Cerebellar cortex (tissue), 1 donor: ENCODE results near the gene KCNQ1.
"Not testable (repeated sequence)": the region's sequence is repeated elsewhere in the genome, so short reads cannot be mapped to it uniquely, and the experiment has no call there.

Experiments
- DNase-seq: peaks from one replicate; pipeline ENCODE4 v3.0.0-alpha.2; 2015; ENCODE audit warnings: low spot score

The KCNQ1 gene

GRCh38 chr11:2592559-2593392 lies 148.0 kb downstream of the KCNQ1 start:
- no peak for DNase-seq

DNA sequence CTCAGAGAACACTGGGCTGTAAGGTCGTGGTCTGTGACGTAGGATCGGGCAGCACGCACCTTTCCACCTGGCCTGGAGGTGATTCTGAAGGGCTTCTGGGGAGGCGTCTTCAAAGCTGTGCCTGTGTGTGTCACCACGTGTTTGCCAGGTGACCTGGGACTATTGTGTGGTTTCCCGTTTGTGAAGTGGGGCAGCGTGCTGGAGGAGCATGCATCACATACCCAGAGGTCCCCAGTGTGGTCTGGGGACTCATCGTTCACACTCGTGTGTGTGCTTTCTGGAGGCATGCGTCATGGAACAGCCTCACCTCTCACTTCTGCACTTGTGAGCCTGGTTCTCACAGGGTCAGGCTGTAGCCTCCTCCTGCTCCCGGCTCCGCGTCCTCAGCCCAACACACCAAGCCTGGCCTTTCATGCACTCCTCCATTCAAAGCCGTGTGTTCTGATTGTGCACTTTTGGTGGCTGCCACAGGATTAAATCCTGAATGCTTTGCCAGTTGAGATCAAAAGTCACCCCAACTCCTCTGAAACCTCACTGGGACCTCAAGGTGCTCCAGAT lies 148.7 kb downstream of the KCNQ1 start:
- no peak for DNase-seq

DNA sequence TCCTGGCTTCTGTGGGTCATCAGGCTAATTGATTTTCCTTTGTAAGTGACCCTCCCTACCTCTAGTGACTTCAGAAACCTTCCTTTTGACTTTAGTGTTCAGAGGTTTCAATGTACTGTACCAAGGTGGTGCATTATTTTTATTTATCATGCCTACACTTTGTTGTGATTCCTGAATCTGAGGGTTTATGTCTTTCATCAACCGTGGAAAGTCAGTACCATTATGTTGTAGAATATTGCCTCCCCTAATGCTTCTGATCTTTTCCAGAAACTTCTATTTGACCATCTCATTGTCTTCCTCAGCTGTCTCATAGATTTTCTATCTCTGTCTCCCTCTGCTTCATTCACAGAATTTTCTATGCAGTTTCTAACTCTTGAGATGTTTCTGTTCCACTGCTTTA lies 149.5 kb downstream of the KCNQ1 start:
- DNase-seq = no peak

DNA sequence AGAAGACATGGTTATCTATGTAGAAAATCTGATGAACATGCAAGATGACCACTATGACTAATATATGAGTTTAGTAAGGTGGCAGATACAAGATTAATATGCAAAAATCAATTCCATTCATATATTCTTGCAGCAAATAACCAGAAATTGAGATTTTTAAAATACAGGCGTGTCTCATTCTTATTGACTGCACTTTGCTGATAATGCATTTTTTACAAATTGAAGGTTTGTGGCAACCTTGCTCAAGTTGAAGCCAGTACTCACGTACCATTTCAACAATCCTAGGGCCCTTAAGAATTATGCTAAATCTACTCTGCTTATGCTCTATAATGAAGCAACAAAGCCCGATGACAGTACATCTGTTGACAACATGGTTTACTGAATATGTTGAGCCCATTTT lies 150.4 kb downstream of the KCNQ1 start:
- DNase-seq = no peak

DNA sequence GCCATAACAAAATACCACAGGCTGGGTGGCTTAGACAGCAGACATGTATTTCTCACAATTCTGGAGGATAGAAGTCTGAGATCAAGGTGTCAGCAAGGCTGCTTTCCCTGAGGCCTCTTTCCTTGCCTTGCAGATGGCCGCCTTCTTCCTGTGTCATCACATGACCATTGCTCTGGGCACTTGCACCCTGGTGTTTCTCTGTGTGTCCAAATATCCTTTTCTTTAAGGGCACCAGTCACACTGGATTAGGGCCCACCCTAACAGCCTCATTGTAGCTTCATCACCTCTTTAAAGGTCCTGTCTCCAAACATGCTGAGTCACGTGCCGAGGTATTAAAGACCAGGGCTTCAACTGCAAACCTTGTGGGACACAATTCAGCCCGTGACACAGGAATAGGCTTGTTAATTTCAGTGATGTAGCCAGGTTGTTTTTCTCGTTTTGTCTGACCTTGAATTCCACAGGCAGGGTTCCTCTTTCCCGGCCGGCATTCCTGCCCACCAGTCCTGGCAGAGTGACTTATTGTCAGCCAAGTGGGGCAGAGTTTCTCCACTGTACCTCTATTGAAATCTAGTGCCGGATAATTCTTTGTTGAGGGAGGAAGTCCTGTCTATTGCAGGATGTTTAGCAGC lies 154.9 kb downstream of the KCNQ1 start:
- DNase-seq = no peak

DNA sequence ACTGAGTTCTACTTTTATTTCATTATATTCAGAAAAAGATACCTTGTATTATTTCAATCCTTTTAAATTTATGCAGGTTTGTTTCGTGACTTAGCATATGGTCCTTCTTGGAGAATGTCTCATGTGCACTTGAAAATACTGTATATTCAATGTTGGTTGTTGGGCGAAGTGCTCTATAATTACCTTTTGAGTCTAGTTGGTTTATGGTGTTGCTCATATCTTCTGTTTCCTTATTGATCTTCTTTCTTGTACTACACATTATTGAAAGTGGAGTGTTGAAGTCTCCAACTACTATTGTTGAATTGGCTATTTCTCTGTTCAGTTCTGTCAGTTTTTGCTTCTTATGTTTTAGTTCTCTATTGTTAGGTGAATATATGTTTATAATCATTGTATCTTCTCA lies 164.5 kb downstream of the KCNQ1 start:
- DNase-seq = no peak

GRCh38 chr11:2612884-2613571 lies 168.2 kb downstream of the KCNQ1 start:
- no peak for DNase-seq

- no peak for DNase-seq
Observed at GRCh38 chr11:2621894-2622293, 177.1 kb downstream of the KCNQ1 start.

DNA sequence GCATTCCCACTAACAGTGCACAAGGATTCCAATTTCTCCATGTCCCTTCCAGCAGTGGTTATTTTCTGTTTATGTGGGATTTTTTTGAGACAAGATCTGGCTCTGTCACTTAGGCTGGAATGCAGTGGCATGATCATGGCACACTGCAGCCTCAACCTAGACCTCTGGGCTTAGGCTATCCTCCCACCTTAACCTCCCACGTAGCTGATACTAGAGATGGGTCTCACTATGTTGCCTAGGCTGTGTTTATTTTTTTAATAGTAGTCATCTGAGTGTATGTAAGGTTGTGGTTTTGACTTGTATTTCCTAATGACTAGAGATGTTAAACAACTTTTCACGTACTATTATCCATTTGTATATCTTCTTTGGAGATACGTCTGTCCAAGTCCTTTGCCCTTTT lies 180.4 kb downstream of the KCNQ1 start:
- DNase-seq = no peak

GRCh38 chr11:2630679-2631078 lies 185.9 kb downstream of the KCNQ1 start:
- DNase-seq = no peak

- no peak for DNase-seq
Observed at GRCh38 chr11:2631161-2631560, 186.4 kb downstream of the KCNQ1 start.

- DNase-seq = not testable (repeated sequence)
Observed at GRCh38 chr11:2639763-2640162, 195.0 kb downstream of the KCNQ1 start.

DNA sequence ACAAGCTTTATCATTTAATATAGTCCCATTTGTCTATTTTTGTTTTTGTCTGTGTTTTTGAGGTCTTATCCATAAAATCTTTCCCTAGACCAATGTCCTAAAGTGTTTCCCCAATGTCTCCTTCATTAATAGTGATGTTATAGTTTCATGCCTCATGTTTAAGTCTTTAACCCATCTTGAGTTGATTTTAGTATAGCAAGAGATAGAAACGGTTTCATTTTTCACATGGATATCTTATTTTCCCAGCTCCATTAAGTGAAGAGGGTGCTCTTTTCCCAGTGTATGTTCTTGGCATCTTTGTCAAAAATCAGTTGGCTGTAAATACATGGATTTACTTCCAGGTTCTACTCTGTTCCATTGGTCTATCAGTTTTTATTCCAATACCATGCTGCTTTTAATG lies 196.8 kb downstream of the KCNQ1 start:
- no peak for DNase-seq

GRCh38 chr11:2643746-2644145 lies 198.9 kb downstream of the KCNQ1 start:
- DNase-seq = no peak

DNA sequence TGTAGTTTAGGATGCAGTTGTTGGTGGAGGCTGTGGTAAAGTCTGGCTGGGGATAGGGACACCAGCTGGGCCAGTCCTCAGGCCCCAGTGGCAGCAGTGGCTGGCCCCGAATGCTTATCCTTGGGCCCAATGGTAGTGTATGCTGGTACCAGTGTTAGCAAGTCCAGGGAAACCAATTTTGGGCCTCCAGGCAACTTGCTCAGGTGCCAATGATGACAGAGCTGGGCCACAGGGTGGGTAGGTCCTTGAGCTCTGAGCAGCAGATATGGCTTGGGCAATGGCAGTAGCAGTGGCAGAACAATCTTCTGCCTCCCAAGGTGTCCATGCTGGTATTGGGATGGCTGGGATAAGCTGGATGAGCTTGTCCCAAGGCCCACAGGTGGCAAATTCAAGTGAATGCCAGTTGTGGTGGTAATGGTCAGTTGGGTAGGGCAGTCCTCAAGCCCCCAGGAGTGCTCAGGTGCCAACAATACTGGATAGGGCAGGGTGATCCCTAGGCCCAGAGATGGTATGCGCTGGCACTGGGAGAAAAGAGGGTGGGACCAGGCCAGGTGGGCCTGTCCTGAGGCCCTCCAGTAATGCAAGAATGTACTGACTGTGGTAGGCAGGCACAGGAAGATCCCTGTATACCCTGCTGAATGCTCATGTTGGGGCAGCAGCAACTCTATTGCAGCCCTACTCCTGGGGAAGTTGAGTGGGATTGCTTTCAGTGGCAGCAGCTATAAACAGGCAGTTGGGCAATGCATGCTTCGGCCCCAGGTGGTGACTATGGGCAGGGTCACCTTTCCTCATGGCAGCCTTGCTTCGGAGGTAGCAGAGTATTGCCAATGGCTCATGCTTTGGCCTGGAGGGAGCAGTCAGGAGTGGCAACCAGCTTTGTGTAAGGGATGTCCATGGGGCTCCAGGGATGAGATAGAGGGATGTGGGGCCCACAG lies 200.3 kb downstream of the KCNQ1 start:
- no peak for DNase-seq

DNA sequence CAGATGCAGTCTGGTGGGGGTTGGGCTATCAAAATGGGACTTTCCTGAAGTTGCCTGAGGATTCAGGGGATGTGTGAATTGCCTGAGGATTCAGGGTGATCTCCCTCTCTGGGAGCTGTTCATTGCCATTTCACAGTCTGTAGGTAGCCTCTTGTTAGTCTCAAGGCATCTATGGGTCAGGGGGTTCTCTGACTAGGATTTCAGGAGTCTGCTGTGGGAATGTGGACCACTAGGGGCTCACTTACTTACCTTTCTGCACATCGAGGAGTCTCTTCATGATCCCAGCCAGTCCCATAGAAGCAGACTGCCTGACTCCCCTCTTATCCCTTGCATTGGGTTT lies 200.9 kb downstream of the KCNQ1 start:
- no peak for DNase-seq

DNA sequence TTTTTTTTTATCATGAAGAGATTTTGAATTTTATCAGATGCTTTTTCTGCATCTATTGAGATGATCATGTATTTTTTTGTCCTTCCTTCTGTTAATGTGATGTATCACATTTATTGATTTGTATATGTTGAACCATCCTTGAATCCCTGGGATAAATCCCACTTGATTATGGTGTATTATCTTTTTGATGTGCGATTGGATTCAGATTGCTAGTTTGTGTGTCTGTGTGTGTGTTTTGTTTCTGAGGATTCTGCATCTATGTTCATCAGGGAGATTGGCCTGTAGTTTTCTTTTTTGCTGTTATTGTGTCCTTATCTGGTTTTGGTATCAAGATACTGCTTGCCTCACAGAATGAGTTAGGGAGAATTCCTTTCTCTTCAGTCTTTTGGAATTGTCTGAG lies 202.4 kb downstream of the KCNQ1 start:
- DNase-seq = no peak

- DNase-seq = no peak
Observed at GRCh38 chr11:2647953-2648352, 203.1 kb downstream of the KCNQ1 start.

- DNase-seq = no peak
Observed at GRCh38 chr11:2649400-2649799, 204.6 kb downstream of the KCNQ1 start.

DNA sequence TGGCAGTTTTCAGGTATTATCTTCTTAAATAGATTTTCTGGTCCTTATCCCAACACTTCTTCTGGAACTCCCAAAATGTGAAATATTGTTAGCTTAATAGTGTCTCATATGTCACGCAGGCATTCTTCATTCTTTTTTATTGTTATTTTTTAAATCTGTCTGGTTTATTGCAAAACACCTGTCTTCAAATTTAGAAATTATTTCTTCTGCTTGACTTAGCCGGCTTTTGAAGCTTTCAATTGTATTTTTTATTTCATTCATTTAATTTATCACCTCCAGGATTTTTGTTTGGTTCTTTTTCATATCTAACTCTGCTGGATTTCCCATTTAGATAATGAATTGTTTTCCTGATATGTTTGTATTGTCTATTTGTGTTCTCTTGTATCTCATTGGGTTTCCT lies 205.0 kb downstream of the KCNQ1 start:
- no peak for DNase-seq

- DNase-seq = no peak
Observed at GRCh38 chr11:2650343-2650867, 205.6 kb downstream of the KCNQ1 start.
